Suprapubic skin (tissue), 4 donors: Measurements from ENCODE around the gene RPS6KA4. TPM values are rescaled to one million over a fixed set of nuclear protein-coding genes. Genes with fewer than 3 reads are reported as not detected.

Experiments
- DNase-seq, 2 donors: peaks; one replicate each; pipeline ENCODE4 v3.0.0-alpha.2; 2019; ENCODE audit warnings: low spot score in 2 of 2
- H3K27ac ChIP-seq: fragments of 200-600 bp; sonication (generic); one replicate; pipeline ENCODE4 v1.5.1; 2019
- H3K27me3 ChIP-seq: fragments of 200-600 bp; sonication (generic); one replicate; pipeline ENCODE4 v1.5.1; 2019
- H3K36me3 ChIP-seq: fragments of 200-600 bp; sonication (generic); one replicate; pipeline ENCODE4 v1.5.1; 2019
- H3K4me1 ChIP-seq: fragments of 200-600 bp; sonication (generic); one replicate; pipeline ENCODE4 v1.5.1; 2019
- H3K4me3 ChIP-seq: fragments of 200-600 bp; sonication (generic); one replicate; pipeline ENCODE4 v1.5.1; 2019; ENCODE audit warnings: mild to moderate bottlenecking
- H3K9me3 ChIP-seq: fragments of 200-600 bp; sonication (generic); one replicate; pipeline ENCODE4 v1.5.1; 2019
- CTCF ChIP-seq, 2 donors: fragments of 200-600 bp in 1 of 2; fragments of 450-650 bp in 1 of 2; sonication (generic) in 1 of 2; IDR thresholded peaks; one replicate each; pipeline ENCODE4 v1.5.1; 2016 to 2019; ENCODE audit warnings: antibody characterized with exemption in 2 of 2, mild to moderate bottlenecking in 1 of 2, moderate library complexity in 1 of 2
- EP300 ChIP-seq: sonication (generic); formaldehyde crosslinking; IDR thresholded peaks from one replicate; pipeline ENCODE4 v1.6.1; 2017; ENCODE audit warnings: antibody characterized with exemption
- POLR2A ChIP-seq, 2 donors: fragments of 450-650 bp; IDR thresholded peaks; one replicate each; pipeline ENCODE4 v1.6.1; 2017; ENCODE audit warnings: antibody characterized with exemption in 2 of 2, mild to moderate bottlenecking in 2 of 2, moderate library complexity in 2 of 2
- POLR2AphosphoS5 ChIP-seq, 3 donors: sonication (generic); formaldehyde crosslinking; IDR thresholded peaks; one replicate each; pipeline ENCODE4 v1.6.1; 2017; ENCODE audit warnings: antibody characterized with exemption in 3 of 3
- WGBS: methylation state at CpG from one replicate; pipeline ENCODE4 v1.1.5; 2018; 5-methylcytosine and 5-hydroxymethylcytosine counted together
- total RNA-seq, 4 donors: library from RNA; depleted of rRNA; stranded (reverse); fragments of >200 nt; gene quantifications; one replicate each; pipeline ENCODE4 v1.1.0, GENCODE V29; 2016

Gene RPS6KA4
- total RNA-seq, 4 donors from 2014 or later, result 29.4 to 46.0 (median 39.6) TPM

- Histone ChIP-seq H3K27me3 (no peaks in the 10 kb centered on the region), H3K27ac (peak overlapping the region; percentile 36), H3K4me3 (no peak overlapping the region), H3K4me1 (peaks cover 20% of the 10 kb centered on the region), H3K9me3 (no peaks in the 10 kb centered on the region), H3K36me3 (no peaks in the 10 kb centered on the region)
- peak in 2 of 3 donors; percentile 35 to 70 for TF ChIP-seq POLR2AphosphoS5 (IDR thresholded peaks at IDR 0.05)
- no peak for TF ChIP-seq CTCF (IDR thresholded peaks at IDR 0.05)
- 39% methylated on average over 13 of the region's 13 CpGs for WGBS
- DNase-seq, result no peak
Measured at GRCh38 chr11:64334764-64335735, 23.9 kb upstream of the RPS6KA4 start.

- Histone ChIP-seq H3K27ac (no peak overlapping the region), H3K27me3 (no peaks in the 10 kb centered on the region), H3K4me1 (peaks cover 14% of the 10 kb centered on the region), H3K36me3 (no peaks in the 10 kb centered on the region), H3K4me3 (no peak overlapping the region), H3K9me3 (no peaks in the 10 kb centered on the region)
- TF ChIP-seq CTCF (IDR thresholded peaks at IDR 0.05) (no peak), POLR2AphosphoS5 (IDR thresholded peaks at IDR 0.05) (no peak), EP300 (no peak), POLR2A (IDR thresholded peaks at IDR 0.05) (no peak)
- no peak for DNase-seq
- WGBS, result 71% methylated on average over 8 of the region's 8 CpGs
Measured at GRCh38 chr11:64337538-64338249, 21.3 kb upstream of the RPS6KA4 start.

GRCh38 chr11:64338716-64339115, 20.2 kb upstream of the RPS6KA4 start:
- no peak for TF ChIP-seq EP300
- TF ChIP-seq CTCF (IDR thresholded peaks at IDR 0.05), result no peak
- TF ChIP-seq POLR2A (IDR thresholded peaks at IDR 0.05), result no peak
- TF ChIP-seq POLR2AphosphoS5 (IDR thresholded peaks at IDR 0.05), result no peak
- no peak overlapping the region for H3K27ac ChIP-seq
- peaks cover 23% of the 10 kb centered on the region for H3K4me1 ChIP-seq
- no peak for DNase-seq
- no peak overlapping the region for H3K4me3 ChIP-seq
- no peaks in the 10 kb centered on the region for H3K27me3 ChIP-seq
- no peaks in the 10 kb centered on the region for H3K36me3 ChIP-seq
- no peaks in the 10 kb centered on the region for H3K9me3 ChIP-seq
- WGBS, result 75% methylated on average over 8 of the region's 8 CpGs

GRCh38 chr11:64339286-64339685, 19.7 kb upstream of the RPS6KA4 start:
- no peaks in the 10 kb centered on the region for H3K27me3 ChIP-seq
- no peak overlapping the region for H3K27ac ChIP-seq
- TF ChIP-seq POLR2A (IDR thresholded peaks at IDR 0.05) (no peak), CTCF (IDR thresholded peaks at IDR 0.05) (no peak), POLR2AphosphoS5 (IDR thresholded peaks at IDR 0.05) (no peak)
- no peak for DNase-seq
- H3K36me3 ChIP-seq, result no peaks in the 10 kb centered on the region
- no peak overlapping the region for H3K4me3 ChIP-seq
- WGBS, result 71% methylated on average over 4 of the region's 4 CpGs
- peaks cover 23% of the 10 kb centered on the region for H3K4me1 ChIP-seq
- no peaks in the 10 kb centered on the region for H3K9me3 ChIP-seq
